PFSK-1 (cell line): Measurements from ENCODE around the gene HSPA12A.

Experiments
- FOXP2 ChIP-seq: optimal IDR thresholded peaks from 2 replicates; pipeline ENCODE3; 2011; ENCODE audit warnings: borderline replicate concordance, control low read depth, inconsistent platforms; ENCODE audit not compliant: insufficient read depth; ENCODE audit errors: extremely low read length, extremely low read depth
- POLR2AphosphoS5 ChIP-seq: IDR thresholded peaks from 2 replicates; pipeline ENCODE4 v1.6.1; 2012; ENCODE audit warnings: low read depth, mild to moderate bottlenecking, control low read depth, low read length, moderate library complexity
- REST ChIP-seq, 2 experiments: IDR thresholded peaks; 2 replicates each; pipeline versions ENCODE4 v1.6.1 to v1.8.0; 2011 to 2012; ENCODE audit warnings: low read depth in 2 of 2, low read length in 2 of 2, control low read depth in 1 of 2, inconsistent platforms in 1 of 2, mild to moderate bottlenecking in 1 of 2, moderate library complexity in 1 of 2; ENCODE audit not compliant: insufficient read depth in 1 of 2
- SIN3A ChIP-seq: IDR thresholded peaks from 2 replicates; pipeline ENCODE4 v1.6.1; 2012; ENCODE audit warnings: mild to moderate bottlenecking, low read length, moderate library complexity, borderline replicate concordance; ENCODE audit not compliant: insufficient read depth
- TAF1 ChIP-seq: IDR thresholded peaks from 2 replicates; pipeline ENCODE4 v1.6.1; 2012; ENCODE audit warnings: low read length, control low read depth, borderline replicate concordance; ENCODE audit not compliant: insufficient read depth

The HSPA12A gene

GRCh38 chr10:116690356-116691322 is 51.7 kb downstream of the HSPA12A start:
- TF ChIP-seq REST (IDR thresholded peaks at IDR 0.05; ENCODE audit: insufficient read depth in 1 of 2, low read depth in 2 of 2, low read length in 2 of 2): no peak
- TF ChIP-seq TAF1: no peak
- no peak for TF ChIP-seq FOXP2
- TF ChIP-seq POLR2AphosphoS5: no peak
- no peak for TF ChIP-seq SIN3A

- TF ChIP-seq TAF1 (no peak), FOXP2 (no peak), REST (IDR thresholded peaks at IDR 0.05; ENCODE audit: insufficient read depth in 1 of 2, low read depth in 2 of 2, low read length in 2 of 2) (no peak), SIN3A (no peak), POLR2AphosphoS5 (no peak)
Observed at GRCh38 chr10:116689744-116690143, 52.6 kb downstream of the HSPA12A start.

- TF ChIP-seq TAF1 (no peak), REST (IDR thresholded peaks at IDR 0.05; ENCODE audit: insufficient read depth in 1 of 2, low read depth in 2 of 2, low read length in 2 of 2) (no peak), FOXP2 (no peak), POLR2AphosphoS5 (no peak), SIN3A (no peak)
Observed at GRCh38 chr10:116688741-116689495, 53.4 kb downstream of the HSPA12A start.

- TF ChIP-seq REST (IDR thresholded peaks at IDR 0.05; ENCODE audit: insufficient read depth in 1 of 2, low read depth in 2 of 2, low read length in 2 of 2) (no peak), TAF1 (no peak), FOXP2 (no peak), POLR2AphosphoS5 (no peak), SIN3A (no peak)
Observed at GRCh38 chr10:116688241-116688711, 54.1 kb downstream of the HSPA12A start.
